ENCODE measurements around the gene BTBD6.

- no peak for TF ChIP-seq CTCF (IDR thresholded peaks at IDR 0.05)
- no peak for TF ChIP-seq REST (IDR thresholded peaks at IDR 0.05; ENCODE audit: insufficient read depth in 1 of 2, low read depth in 2 of 2, low read length in 1 of 2)
- TF ChIP-seq POLR2AphosphoS5 (IDR thresholded peaks at IDR 0.05; ENCODE audit: low read depth, low read length) = no peak
These were observed 23.3 kb upstream of the BTBD6 start for GRCh38 chr14:105224845-105225570.

All from Panc1 (cell line).